Skeletal muscle tissue (tissue), 4 donors: ENCODE results near the gene ISX. TPM values are rescaled to one million over a fixed set of nuclear protein-coding genes. Genes with fewer than 3 reads are reported as not detected.

Experiments
- H3K27ac ChIP-seq: one replicate; pipeline ENCODE4 v1.7.0; 2013; ENCODE audit warnings: mild to moderate bottlenecking, low read depth, low read length, inconsistent platforms
- H3K27me3 ChIP-seq, 3 donors: one replicate each; pipeline ENCODE4 v1.7.0; 2013; ENCODE audit warnings: low read length in 3 of 3; ENCODE audit not compliant: control insufficient read depth in 3 of 3, insufficient read depth in 3 of 3
- H3K36me3 ChIP-seq, 3 donors: one replicate each; pipeline ENCODE4 v1.7.0; 2013; ENCODE audit warnings: low read length in 3 of 3; ENCODE audit not compliant: control insufficient read depth in 3 of 3, insufficient read depth in 3 of 3
- H3K4me1 ChIP-seq, 3 donors: one replicate each; pipeline ENCODE4 v1.7.0; 2013; ENCODE audit warnings: low read length in 3 of 3, mild to moderate bottlenecking in 3 of 3; ENCODE audit not compliant: control insufficient read depth in 3 of 3, insufficient read depth in 3 of 3
- H3K4me3 ChIP-seq, 3 donors: one replicate each; pipeline ENCODE4 v1.7.0; 2013; ENCODE audit warnings: low read length in 3 of 3
- H3K9ac ChIP-seq, 3 donors: one replicate each; pipeline ENCODE4 v1.7.0; 2013; ENCODE audit warnings: low read length in 3 of 3, mild to moderate bottlenecking in 3 of 3, moderate library complexity in 2 of 3, low read depth in 1 of 3
- H3K9me3 ChIP-seq, 3 donors: one replicate each; pipeline ENCODE4 v1.7.0; 2013; ENCODE audit warnings: low read length in 3 of 3; ENCODE audit not compliant: control insufficient read depth in 3 of 3
- total RNA-seq: library from RNA; depleted of rRNA; stranded (reverse); fragments of >200 nt; gene quantifications from one replicate; pipeline ENCODE4 v1.2.3, GENCODE V29; 2014
- donor health status: Osteomylitis.

The ISX gene
- total RNA-seq, 1 donor from 2014 or later = not detected

DNA sequence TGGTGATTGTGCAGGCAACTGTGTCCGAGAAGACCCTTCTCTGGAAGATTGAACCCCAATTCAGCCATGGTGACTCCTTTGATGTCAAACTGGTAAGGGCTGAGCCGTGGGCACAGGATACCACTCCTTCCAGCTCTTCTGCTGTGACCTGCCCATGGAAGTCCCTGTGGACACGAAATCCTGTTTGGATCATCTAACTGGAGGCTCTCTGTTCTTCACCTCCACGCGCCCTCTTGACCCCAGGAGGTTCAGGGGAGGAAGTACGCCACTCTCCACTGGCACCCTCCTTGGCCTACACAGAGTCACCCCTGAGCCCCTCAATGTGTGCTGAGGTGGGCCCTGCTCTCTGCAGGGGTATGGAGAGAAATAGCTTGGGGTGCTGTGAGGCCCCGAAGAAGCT, 810 bp downstream of the ISX start:
- H3K27ac ChIP-seq = no peak overlapping the region
- H3K4me1 ChIP-seq = no peaks in the 10 kb centered on the region
- peaks cover 0 to 4% (median 0%) of the 10 kb centered on the region in 3 donors for H3K27me3 ChIP-seq
- H3K9me3 ChIP-seq = no peaks in the 10 kb centered on the region
- H3K36me3 ChIP-seq = no peaks in the 10 kb centered on the region
- H3K9ac ChIP-seq = no peak overlapping the region
- H3K4me3 ChIP-seq = no peak overlapping the region

- no peak overlapping the region for H3K4me3 ChIP-seq
- H3K27ac ChIP-seq = no peak overlapping the region
- H3K36me3 ChIP-seq = no peaks in the 10 kb centered on the region
- no peak overlapping the region for H3K9ac ChIP-seq
- no peaks in the 10 kb centered on the region for H3K4me1 ChIP-seq
- no peaks in the 10 kb centered on the region for H3K9me3 ChIP-seq
- peaks cover 0 to 4% (median 0%) of the 10 kb centered on the region in 3 donors for H3K27me3 ChIP-seq
Measured at GRCh38 chr22:35069541-35069940, 3.6 kb downstream of the ISX start.

GRCh38 chr22:35070451-35071093, 4.6 kb downstream of the ISX start:
- Histone ChIP-seq H3K4me1 (no peaks in the 10 kb centered on the region), H3K36me3 (no peaks in the 10 kb centered on the region), H3K27me3 (peaks cover 0 to 4% (median 0%) of the 10 kb centered on the region in 3 donors), H3K4me3 (no peak overlapping the region), H3K27ac (no peak overlapping the region), H3K9me3 (no peaks in the 10 kb centered on the region), H3K9ac (no peak overlapping the region)

GRCh38 chr22:35071784-35072183, 5.8 kb downstream of the ISX start:
- Histone ChIP-seq H3K27me3 (peaks cover 0 to 5% (median 0%) of the 10 kb centered on the region in 3 donors), H3K4me1 (no peaks in the 10 kb centered on the region), H3K36me3 (no peaks in the 10 kb centered on the region), H3K9me3 (no peaks in the 10 kb centered on the region), H3K4me3 (no peak overlapping the region), H3K27ac (no peak overlapping the region), H3K9ac (no peak overlapping the region)

DNA sequence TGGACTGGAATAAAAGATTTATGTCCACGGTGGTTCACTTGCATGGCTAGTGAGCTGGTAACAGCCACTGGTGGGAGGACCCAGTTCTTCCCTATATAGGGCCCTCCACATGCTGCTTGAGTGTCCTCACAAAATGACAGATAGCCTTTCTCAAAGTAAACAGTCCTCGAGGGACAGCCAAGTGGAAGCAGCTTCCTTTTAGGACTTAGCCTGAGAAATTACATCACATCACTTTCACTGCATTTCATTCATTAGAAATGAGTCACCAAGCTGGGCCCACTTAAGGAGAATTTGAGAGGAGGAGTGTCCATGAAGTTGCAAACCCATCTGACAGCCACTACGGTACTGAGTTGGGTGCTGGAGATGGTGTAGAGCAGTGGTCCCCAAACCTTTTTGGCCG, 7.0 kb downstream of the ISX start:
- Histone ChIP-seq H3K9ac (no peak overlapping the region), H3K4me3 (no peak overlapping the region), H3K27ac (no peak overlapping the region)

GRCh38 chr22:35074583-35074982, 8.6 kb downstream of the ISX start:
- no peaks in the 10 kb centered on the region for H3K4me1 ChIP-seq
- H3K9ac ChIP-seq = no peak overlapping the region
- no peak overlapping the region for H3K27ac ChIP-seq
- H3K27me3 ChIP-seq = peaks cover 0 to 8% (median 3%) of the 10 kb centered on the region in 3 donors
- H3K4me3 ChIP-seq = no peak overlapping the region
- H3K36me3 ChIP-seq = no peaks in the 10 kb centered on the region
- H3K9me3 ChIP-seq = no peaks in the 10 kb centered on the region

More for the DNA sequence above, 7.0 kb downstream of the ISX start:
- Histone ChIP-seq H3K27me3 (peaks cover 0 to 5% (median 0%) of the 10 kb centered on the region in 3 donors), H3K4me1 (no peaks in the 10 kb centered on the region), H3K36me3 (no peaks in the 10 kb centered on the region), H3K9me3 (no peaks in the 10 kb centered on the region)

- H3K27ac ChIP-seq = no peak overlapping the region
- H3K4me3 ChIP-seq = no peak overlapping the region
- peaks cover 0 to 12% (median 7%) of the 10 kb centered on the region in 3 donors for H3K27me3 ChIP-seq
- no peaks in the 10 kb centered on the region for H3K9me3 ChIP-seq
- H3K9ac ChIP-seq = no peak overlapping the region
- no peaks in the 10 kb centered on the region for H3K4me1 ChIP-seq
- H3K36me3 ChIP-seq = no peaks in the 10 kb centered on the region
Measured at GRCh38 chr22:35076630-35077029, 10.7 kb downstream of the ISX start.

GRCh38 chr22:35085621-35086020, 19.7 kb downstream of the ISX start:
- Histone ChIP-seq H3K27me3 (peaks cover 0 to 8% (median 2%) of the 10 kb centered on the region in 3 donors), H3K27ac (no peak overlapping the region), H3K9me3 (no peaks in the 10 kb centered on the region), H3K4me1 (no peaks in the 10 kb centered on the region), H3K4me3 (no peak overlapping the region), H3K9ac (no peak overlapping the region), H3K36me3 (no peaks in the 10 kb centered on the region)

DNA sequence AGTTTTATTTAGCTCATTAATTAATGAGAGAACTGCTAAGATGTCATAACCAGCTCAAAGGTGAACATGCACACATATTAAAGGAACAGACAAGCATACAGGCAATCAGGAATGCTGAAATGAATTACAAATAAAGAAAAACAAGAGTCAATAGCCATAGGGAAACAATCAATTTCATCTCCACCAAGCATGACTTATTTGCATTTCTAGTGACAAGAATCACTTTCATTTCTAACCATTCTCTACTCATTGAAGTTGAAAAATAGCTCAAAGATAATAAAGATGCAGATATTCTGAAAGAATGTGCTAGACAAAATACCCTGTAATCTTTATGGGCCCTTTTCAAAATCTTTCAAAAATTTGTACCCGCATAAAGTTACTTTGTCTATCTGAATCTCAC, 23.2 kb downstream of the ISX start:
- peaks cover 0 to 2% (median 0%) of the 10 kb centered on the region in 3 donors for H3K27me3 ChIP-seq
- H3K9me3 ChIP-seq = no peaks in the 10 kb centered on the region
- no peak overlapping the region for H3K9ac ChIP-seq
- H3K27ac ChIP-seq = no peak overlapping the region
- no peak overlapping the region for H3K4me3 ChIP-seq
- no peaks in the 10 kb centered on the region for H3K4me1 ChIP-seq
- H3K36me3 ChIP-seq = no peaks in the 10 kb centered on the region

- H3K9ac ChIP-seq = no peak overlapping the region
- no peaks in the 10 kb centered on the region for H3K36me3 ChIP-seq
- no peak overlapping the region for H3K27ac ChIP-seq
- peaks cover 2 to 7% (median 4%) of the 10 kb centered on the region in 3 donors for H3K27me3 ChIP-seq
- H3K4me3 ChIP-seq = no peak overlapping the region
- no peaks in the 10 kb centered on the region for H3K9me3 ChIP-seq
- H3K4me1 ChIP-seq = no peaks in the 10 kb centered on the region
Measured at GRCh38 chr22:35092406-35092805, 26.4 kb downstream of the ISX start.
